NCI-H748 (cell line): Measurements from ENCODE around the gene FAM181B.
A peak's percentile ranks its signal among the peaks of the same experiment; 100 is the strongest.
"Not testable (repeated sequence)": the region's sequence is repeated elsewhere in the genome, so short reads cannot be mapped to it uniquely, and the experiment has no call there.

Experiments used
- DNase-seq: peaks from one replicate; lab custom pipeline; 2025; ENCODE audit not compliant: unreplicated experiment; lab: John Stamatoyannopoulos, UW

FAM181B gene

DNA sequence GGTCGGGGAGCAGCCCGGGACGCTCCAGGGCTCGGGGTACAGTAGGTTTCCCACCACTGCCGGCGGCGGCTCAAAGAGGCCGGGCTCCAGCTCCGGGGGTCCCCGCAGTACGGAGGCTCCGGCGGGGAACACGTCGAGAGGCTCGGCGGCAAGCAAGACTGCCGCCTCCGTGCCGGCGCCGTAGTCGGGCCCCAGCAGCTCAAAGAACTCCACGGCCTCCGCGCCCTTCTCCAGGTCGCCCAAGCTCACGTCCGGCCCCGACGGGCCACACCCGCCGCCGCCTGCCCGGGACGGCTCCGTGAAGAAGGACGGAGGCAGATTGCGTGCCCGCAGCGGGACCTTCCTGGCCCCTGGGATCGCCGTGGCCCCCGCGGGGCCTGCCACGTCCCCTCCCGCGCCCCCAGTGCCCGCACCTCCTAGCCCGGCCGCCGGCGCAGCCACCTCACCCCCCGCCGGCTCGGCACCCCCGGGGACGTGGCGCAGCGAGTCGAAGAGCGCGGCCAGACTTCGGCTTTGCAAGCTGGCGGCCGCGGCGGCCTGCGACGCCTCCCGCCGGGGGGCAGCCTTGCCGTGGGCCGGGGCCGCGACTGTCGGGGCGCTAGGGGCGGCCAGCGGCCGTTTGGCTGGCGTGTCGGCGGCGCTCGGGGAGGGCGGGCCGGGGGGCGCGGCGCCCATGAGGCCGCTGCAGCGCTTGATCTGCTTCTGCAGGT is 775 bp downstream of the FAM181B start:
- DNase-seq = peak; percentile 62

- DNase-seq = peak; percentile 5
These were observed 1.3 kb downstream of the FAM181B start for GRCh38 chr11:82732348-82732733.

GRCh38 chr11:82731691-82732277 is 1.9 kb downstream of the FAM181B start:
- peak; percentile 8 for DNase-seq

GRCh38 chr11:82730754-82731153 is 2.9 kb downstream of the FAM181B start:
- no peak for DNase-seq

DNA sequence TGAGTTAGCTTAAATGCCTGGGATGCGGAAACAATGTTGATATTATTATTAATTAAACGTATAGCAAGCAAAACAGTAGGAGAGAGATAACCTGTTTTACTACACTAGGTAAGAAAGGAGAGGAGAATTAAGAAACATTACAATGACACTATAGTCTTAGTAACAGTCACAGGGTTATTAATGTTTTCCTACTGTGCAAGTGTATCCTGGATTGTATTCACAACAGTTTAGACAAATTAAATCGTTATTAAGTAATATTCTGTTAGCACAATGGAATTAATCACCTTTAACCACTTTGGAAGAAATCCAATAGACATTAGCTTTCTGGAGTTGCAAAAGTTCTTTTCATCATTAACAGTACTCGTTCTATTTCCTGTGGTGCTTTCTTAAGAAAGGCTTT is 3.4 kb downstream of the FAM181B start:
- DNase-seq = no peak

- DNase-seq = no peak
These were observed 9.6 kb downstream of the FAM181B start for GRCh38 chr11:82724026-82724425.

DNA sequence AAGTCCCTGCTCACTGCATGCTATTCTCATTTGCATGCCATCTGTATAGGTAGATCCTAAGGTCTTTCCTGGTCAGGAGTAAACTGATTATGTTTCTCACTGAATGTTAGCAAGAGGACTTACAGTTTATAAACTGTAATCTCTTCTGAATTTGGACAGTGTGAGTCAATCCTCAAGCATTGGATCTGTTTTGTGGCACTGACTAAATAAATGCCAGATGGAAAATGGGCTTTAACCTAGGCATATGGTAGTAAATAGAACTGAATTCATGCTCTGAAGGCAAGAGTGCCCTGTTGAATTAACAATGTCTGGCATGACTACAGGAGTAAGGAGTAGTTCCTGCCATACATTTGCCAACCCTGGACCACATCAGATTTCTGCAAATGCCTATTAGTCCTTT is 11.4 kb downstream of the FAM181B start:
- DNase-seq = no peak

DNA sequence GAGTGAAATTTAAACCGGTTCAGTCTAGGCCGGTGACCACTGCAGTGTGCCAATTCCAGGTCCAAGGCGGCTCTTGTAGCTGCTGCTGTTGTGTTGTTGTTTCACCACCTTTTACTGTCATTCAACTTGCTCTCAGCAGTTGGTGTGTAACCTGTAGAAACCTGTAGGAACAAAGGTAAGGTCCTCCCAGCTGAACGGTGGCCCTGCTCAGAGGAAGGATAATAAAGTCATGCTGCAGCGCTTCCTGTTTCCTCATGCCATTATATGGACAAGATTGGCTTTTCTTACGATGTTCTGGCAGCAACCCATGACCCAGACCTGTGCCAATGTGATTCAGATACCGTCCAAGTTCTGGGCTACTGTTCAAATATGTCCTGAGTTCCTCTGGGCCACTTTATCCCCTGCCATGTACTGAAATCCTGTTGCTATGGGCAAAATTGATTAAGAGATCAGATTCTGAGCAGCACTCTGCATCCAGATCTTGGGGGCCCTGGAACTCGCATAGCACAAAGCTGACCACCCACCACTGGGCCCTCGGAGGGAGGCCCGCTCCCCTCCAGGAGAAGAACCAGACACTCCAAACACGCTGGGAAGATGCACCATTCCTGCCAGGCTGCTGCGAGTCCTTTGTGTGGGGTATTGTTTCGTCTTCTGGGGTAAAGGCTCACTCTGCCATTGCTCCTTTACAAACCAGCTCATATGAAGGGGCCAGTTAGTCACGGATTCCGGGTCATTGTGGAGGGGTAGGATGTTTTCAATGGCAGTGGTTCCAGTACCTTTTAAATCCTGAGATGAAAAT is 13.2 kb downstream of the FAM181B start:
- DNase-seq = no peak

- no peak for DNase-seq
These were observed 14.1 kb downstream of the FAM181B start for GRCh38 chr11:82719361-82720105.

DNA sequence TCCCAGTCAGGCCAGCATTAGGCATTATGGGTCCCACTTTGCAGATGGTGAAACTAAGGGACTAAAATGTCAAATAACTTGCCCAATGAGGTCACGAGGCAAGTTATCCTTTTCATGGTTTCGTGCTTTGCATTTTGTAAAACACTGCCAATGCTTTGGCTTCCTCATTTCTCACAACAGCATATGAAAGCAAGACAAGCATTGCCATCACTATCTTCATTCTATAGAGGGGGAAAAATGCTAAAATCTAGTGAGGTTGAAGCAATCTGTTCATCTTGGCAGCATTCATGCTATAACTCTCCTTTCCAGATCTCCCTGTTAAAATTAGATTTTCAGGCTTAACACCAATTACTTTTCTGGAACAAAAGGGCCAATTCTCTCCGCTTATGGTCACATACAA is 14.8 kb downstream of the FAM181B start:
- no peak for DNase-seq

GRCh38 chr11:82718307-82718706 is 15.4 kb downstream of the FAM181B start:
- DNase-seq = peak; percentile 56

- DNase-seq = no peak
These were observed 19.1 kb downstream of the FAM181B start for GRCh38 chr11:82714346-82715174.

- no peak for DNase-seq
These were observed 22.0 kb downstream of the FAM181B start for GRCh38 chr11:82711648-82712047.

GRCh38 chr11:82703796-82704195 is 29.9 kb downstream of the FAM181B start:
- no peak for DNase-seq

- no peak for DNase-seq
These were observed 30.4 kb downstream of the FAM181B start for GRCh38 chr11:82703226-82703625.

DNA sequence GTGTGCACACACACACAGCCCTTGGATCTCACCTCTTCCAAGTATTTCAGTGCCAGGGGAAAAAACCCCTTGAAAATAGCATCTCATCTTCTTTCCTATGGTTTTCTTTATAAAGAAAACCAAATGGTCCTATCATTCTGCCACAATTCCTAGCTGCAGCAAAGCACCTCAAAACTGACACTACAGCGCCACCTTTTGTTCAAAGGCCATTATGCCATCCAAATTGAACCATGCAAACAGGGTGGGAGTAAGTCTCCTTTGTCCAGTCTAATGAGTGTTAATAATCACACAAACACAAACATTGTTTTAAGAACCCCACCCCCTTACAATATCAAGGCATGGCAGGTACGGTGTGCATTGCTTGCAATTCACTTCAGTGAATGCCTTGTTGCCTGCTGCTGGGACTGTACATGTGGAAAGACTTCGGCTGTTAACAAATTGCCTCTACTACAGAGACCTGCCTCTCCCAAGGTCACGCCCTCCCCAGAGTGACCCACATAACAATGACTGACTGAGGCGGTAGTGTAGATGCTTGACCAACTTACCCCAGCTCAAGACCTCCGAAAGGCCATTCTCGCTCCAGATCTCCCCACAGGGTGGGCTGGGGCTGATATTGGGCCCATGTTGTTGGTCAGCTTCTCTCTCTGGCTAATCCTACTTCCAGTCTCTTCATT is 31.7 kb downstream of the FAM181B start:
- DNase-seq = peak; percentile 52

DNA sequence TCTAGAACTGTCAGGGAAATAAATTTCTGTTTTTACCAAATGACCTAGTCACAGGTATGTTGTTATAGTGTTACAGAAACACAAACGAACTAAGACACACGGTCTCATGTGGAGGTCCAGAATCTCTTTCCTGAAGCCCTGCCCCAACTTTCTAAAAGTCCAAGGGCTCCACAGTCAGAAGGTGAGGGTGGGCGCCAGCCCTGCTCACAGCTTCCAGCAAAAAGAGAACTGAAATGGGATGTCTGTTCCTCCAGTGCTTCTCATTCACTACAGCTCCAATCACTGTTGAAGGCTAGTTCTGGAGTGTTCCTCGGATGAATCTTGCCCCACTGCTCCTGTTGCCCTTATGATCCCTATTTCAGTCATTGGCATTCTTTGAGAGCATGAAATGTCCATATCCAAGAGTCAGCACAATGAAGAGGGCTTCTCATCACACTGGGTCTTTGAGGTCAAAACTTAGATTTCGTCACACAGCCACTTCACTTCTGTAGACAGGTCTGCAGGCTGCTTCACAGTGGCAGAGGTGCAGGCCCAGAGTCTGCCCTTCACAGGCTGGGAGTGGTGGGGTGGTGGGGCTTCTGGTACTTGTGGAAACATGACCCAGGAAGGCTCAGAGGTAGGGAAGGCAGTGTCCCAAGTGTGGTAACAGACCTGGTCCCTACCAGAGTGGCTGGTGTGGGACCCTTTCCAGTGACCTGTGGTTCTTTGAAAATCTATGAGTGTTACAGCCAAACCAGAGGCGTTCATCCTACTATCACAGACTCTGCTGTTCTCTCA is 34.9 kb downstream of the FAM181B start:
- no peak for DNase-seq

- no peak for DNase-seq
These were observed 40.7 kb downstream of the FAM181B start for GRCh38 chr11:82692981-82693380.

- not testable (repeated sequence) for DNase-seq
These were observed 44.3 kb downstream of the FAM181B start for GRCh38 chr11:82689347-82689746.
